ENCODE results near the gene FAM124B. TPM values are rescaled to one million over a fixed set of nuclear protein-coding genes. Genes with fewer than 3 reads are reported as not detected.

Gene FAM124B
- total and polyA plus RNA-seq, 2 experiments from 2014 or later: 0.17 TPM; not detected in 1

DNA sequence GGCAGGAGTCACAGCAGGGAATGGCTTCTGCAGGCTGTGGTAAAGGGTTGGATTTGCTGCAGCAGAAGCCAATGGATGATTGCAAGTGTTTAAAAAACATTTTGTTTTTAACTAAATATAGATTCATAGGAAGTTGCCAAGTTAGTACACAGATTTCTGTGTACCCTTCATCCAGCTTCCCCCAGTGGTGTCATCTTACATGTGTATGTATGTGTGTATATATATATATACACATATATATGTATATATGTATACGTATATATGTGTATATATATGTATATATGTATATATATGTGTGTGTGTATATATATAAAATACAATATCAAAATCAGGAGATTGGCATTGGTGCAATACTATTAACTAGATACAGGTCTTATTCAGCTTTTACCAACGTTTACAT lies 19.2 kb upstream of the FAM124B start:
- Histone ChIP-seq H3K4me3 (no peak overlapping the region), H2AFZ (no peak overlapping the region), H3K9me3 (ENCODE audit: low read depth) (no peaks in the 10 kb centered on the region), H3K4me2 (no peak overlapping the region), H3K27ac (no peak overlapping the region), H3K4me1 (ENCODE audit: insufficient read depth) (no peaks in the 10 kb centered on the region), H3K27me3 (no peaks in the 10 kb centered on the region), H4K20me1 (ENCODE audit: insufficient read depth, poor library complexity, severe bottlenecking) (no peaks in the 10 kb centered on the region), H3K9me2 (replicated peaks; ENCODE audit: insufficient read depth) (no peaks in the 10 kb centered on the region), H3K79me2 (no peaks in the 10 kb centered on the region), H3K36me3 (replicated peaks; ENCODE audit: insufficient read depth, low read depth) (no peaks in the 10 kb centered on the region)
- no peak for DNase-seq (ENCODE audit: low spot score)
- TF ChIP-seq, protein P1, sequence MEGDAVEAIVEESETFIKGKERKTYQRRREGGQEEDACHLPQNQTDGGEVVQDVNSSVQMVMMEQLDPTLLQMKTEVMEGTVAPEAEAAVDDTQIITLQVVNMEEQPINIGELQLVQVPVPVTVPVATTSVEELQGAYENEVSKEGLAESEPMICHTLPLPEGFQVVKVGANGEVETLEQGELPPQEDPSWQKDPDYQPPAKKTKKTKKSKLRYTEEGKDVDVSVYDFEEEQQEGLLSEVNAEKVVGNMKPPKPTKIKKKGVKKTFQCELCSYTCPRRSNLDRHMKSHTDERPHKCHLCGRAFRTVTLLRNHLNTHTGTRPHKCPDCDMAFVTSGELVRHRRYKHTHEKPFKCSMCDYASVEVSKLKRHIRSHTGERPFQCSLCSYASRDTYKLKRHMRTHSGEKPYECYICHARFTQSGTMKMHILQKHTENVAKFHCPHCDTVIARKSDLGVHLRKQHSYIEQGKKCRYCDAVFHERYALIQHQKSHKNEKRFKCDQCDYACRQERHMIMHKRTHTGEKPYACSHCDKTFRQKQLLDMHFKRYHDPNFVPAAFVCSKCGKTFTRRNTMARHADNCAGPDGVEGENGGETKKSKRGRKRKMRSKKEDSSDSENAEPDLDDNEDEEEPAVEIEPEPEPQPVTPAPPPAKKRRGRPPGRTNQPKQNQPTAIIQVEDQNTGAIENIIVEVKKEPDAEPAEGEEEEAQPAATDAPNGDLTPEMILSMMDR (IDR thresholded peaks at IDR 0.05; ENCODE audit: poor library complexity): no peak
- no peak for TF ChIP-seq EZH2 (IDR thresholded peaks at IDR 0.05; ENCODE audit: borderline replicate concordance)
- no peak for TF ChIP-seq EZH2phosphoT487 (IDR thresholded peaks at IDR 0.05; ENCODE audit: low read depth, severe bottlenecking, unreplicated experiment)
- WGBS (ENCODE audit: low lambda C conversion rate, missing lambda C conversion rate): 73% methylated on average over 2 of the region's 2 CpGs

DNA sequence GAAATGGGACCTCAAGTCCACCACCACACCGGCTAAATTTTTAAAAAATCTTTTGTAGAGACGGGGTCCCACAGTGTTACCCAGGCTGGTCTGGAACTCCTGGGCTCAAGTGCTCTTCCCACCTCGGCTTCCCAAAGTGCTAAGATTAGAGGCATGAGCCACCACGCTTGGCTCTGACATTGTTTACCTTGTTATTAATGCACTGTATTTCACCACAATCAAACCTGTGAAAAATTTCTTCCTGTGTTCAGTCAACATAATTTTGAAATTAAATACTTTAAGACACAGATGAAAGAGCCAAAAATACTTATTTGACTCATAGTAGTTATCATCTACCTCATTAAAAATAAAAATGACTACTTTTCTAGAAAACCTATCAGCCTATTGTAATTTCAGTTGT lies 16.0 kb upstream of the FAM124B start:
- H3K4me3 ChIP-seq: no peak overlapping the region
- 98% methylated on average over 4 of the region's 4 CpGs for WGBS (ENCODE audit: low lambda C conversion rate, missing lambda C conversion rate)
- no peaks in the 10 kb centered on the region for H4K20me1 ChIP-seq (ENCODE audit: insufficient read depth, poor library complexity, severe bottlenecking)
- no peaks in the 10 kb centered on the region for H3K36me3 ChIP-seq (replicated peaks; ENCODE audit: insufficient read depth, low read depth)
- no peaks in the 10 kb centered on the region for H3K9me3 ChIP-seq (ENCODE audit: low read depth)
- no peak overlapping the region for H3K27ac ChIP-seq
- H2AFZ ChIP-seq: no peak overlapping the region
- TF ChIP-seq EZH2phosphoT487 (IDR thresholded peaks at IDR 0.05; ENCODE audit: low read depth, severe bottlenecking, unreplicated experiment) (no peak), EZH2 (IDR thresholded peaks at IDR 0.05; ENCODE audit: borderline replicate concordance) (no peak)
- TF ChIP-seq, protein P1 (IDR thresholded peaks at IDR 0.05; ENCODE audit: poor library complexity): no peak
- no peak for DNase-seq (ENCODE audit: low spot score)
- H3K4me2 ChIP-seq: no peak overlapping the region
- H3K4me1 ChIP-seq (ENCODE audit: insufficient read depth): peaks cover 2% of the 10 kb centered on the region
- no peaks in the 10 kb centered on the region for H3K79me2 ChIP-seq
- no peaks in the 10 kb centered on the region for H3K9me2 ChIP-seq (replicated peaks; ENCODE audit: insufficient read depth)
- H3K27me3 ChIP-seq: no peaks in the 10 kb centered on the region

DNA sequence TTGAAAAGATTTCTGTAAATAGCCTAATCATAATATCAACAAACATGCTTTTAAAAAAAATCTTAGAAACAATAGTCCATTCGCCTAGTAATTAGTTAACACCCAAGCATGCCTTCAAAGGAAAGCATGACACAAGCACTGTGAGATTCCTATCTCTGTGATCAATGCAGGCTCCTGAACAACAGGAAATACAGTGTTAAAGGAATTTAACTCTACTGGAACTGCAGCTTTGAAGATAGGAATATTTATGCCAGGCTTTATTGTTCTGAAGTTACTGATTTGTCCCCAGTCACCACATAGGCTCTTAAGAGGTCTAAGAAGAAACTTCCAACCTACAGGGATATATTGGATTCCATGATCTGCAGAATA lies 15.4 kb upstream of the FAM124B start:
- DNase-seq (ENCODE audit: low spot score): no peak
- Histone ChIP-seq H3K9me2 (replicated peaks; ENCODE audit: insufficient read depth) (no peaks in the 10 kb centered on the region), H4K20me1 (ENCODE audit: insufficient read depth, poor library complexity, severe bottlenecking) (no peaks in the 10 kb centered on the region), H3K4me1 (ENCODE audit: insufficient read depth) (peaks cover 3% of the 10 kb centered on the region), H2AFZ (no peak overlapping the region), H3K79me2 (no peaks in the 10 kb centered on the region), H3K4me2 (no peak overlapping the region), H3K27me3 (no peaks in the 10 kb centered on the region), H3K36me3 (replicated peaks; ENCODE audit: insufficient read depth, low read depth) (no peaks in the 10 kb centered on the region), H3K4me3 (no peak overlapping the region), H3K27ac (no peak overlapping the region), H3K9me3 (ENCODE audit: low read depth) (no peaks in the 10 kb centered on the region)
- 43% methylated on average over 1 of the region's 1 CpG for WGBS (ENCODE audit: low lambda C conversion rate, missing lambda C conversion rate)
- TF ChIP-seq, protein P1 (IDR thresholded peaks at IDR 0.05; ENCODE audit: poor library complexity): no peak
- TF ChIP-seq EZH2phosphoT487 (IDR thresholded peaks at IDR 0.05; ENCODE audit: low read depth, severe bottlenecking, unreplicated experiment) (no peak), EZH2 (IDR thresholded peaks at IDR 0.05; ENCODE audit: borderline replicate concordance) (no peak)
